ENCODE results near the gene GOLGA8A.
A peak's percentile ranks its signal among the peaks of the same experiment; 100 is the strongest.
"Not testable (repeated sequence)": the region's sequence is repeated elsewhere in the genome, so short reads cannot be mapped to it uniquely, and the experiment has no call there.

GOLGA8A gene

GRCh38 chr15:34408973-34409372 lies 28.6 kb downstream of the GOLGA8A start:
- not testable (repeated sequence) for ATAC-seq

GRCh38 chr15:34403899-34404298 lies 33.7 kb downstream of the GOLGA8A start:
- ATAC-seq = not testable (repeated sequence)

GRCh38 chr15:34403160-34403598 lies 34.4 kb downstream of the GOLGA8A start:
- ATAC-seq = not testable (repeated sequence)

- peak; percentile 47; the same call in 1 of the 3 replicates for ATAC-seq
These were observed 39.9 kb downstream of the GOLGA8A start for GRCh38 chr15:34397637-34398259.

- not testable (repeated sequence) for ATAC-seq
These were observed 44.6 kb downstream of the GOLGA8A start for GRCh38 chr15:34392981-34393380.

- not testable (repeated sequence) for ATAC-seq
These were observed 48.0 kb downstream of the GOLGA8A start for GRCh38 chr15:34389594-34390086.

All from SK-N-SH treated with all-trans-retinoic acid at 6 μM for 48 hours (cell line).